GM19351 (cell line): Measurements from ENCODE around the gene SUB1.
"Not testable (repeated sequence)": the region's sequence is repeated elsewhere in the genome, so short reads cannot be mapped to it uniquely, and the experiment has no call there.

ENCODE experiments used
- ATAC-seq: cut with Tn5 transposase; IDR thresholded peaks from one replicate; pipeline ENCODE4 v1.9.1; 2021; ENCODE audit warnings: mild to moderate bottlenecking, moderate library complexity; ENCODE audit not compliant: unreplicated experiment

SUB1 gene

DNA sequence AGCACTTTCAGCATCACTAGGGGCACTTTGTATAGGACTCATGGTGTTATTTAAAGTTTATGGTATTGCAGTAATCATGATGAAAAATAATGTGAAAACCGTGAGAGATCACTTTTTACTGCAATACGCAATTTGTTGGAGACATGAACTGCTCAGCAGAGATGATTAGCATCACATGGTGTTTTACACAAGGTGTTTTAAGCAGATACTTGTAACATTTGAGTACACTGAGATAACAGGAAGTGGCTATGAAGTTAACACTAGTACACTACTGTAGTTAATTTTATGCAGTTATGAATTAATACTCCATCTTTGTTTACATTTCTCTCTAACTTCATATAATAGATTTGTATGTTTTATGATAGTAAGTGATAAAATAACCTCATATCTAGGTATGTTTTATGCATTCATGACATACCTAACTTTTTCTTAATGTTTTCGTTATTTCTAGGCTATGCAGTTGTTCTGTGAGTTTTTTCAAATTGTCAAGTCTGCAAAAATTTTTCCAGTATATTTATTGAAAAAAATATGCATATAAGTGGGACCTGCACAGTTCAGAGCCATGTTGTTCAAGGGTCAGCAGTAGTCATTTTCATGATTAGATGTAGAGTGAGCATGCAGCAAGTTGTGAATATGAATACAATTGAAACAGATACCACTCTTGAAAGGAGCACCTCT is 13.0 kb downstream of the SUB1 start:
- no peak for ATAC-seq

DNA sequence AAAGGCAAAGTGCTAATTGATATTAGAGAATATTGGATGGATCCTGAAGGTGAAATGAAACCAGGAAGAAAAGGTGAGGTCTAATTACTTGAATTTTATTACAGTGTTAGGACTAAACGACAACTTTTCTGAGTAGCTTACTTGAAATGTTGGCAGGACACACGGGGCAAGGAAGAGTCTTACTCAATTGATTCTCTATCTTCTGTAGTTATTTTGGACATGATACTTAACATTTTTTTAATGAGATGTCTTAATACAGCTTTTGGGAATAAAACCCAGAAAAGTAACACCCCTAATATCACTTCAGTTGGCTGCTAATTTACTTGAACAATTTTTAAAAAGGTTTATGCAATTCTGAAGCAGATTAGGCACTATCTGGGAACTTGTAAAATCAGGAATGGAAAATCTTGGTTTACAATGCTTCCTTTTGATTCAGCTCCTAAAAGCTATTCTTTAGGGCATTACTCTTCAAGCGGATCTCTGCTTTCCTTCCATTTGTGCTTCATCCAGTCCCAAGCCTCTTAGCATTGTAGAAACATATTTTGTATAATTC is 13.7 kb downstream of the SUB1 start:
- no peak for ATAC-seq

DNA sequence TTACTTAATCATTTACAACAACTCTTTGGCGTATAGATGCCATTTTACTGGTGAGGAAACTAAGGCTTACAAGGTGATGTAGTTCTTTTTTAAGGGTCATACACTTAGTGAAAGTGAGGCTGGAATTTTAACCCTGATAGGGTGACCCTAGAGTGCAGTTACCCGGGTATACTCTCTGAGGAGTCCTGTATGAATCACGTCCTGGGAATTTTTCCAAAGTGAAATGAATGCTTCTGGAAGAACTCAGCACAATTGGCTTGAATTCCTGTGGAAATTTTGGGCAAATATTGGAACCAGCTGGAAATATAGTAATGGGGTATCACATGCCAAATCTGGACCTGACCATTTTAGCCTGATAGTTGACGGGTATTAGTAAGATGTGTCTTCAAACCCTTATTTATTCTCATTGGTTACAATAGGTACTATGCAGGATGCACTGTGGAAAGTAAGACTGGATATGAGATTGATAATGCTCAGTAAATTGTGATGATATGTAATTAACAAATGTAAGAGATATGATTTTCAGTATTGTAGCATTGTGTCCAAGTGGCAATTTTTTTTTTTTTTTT is 14.8 kb downstream of the SUB1 start:
- ATAC-seq, result no peak

DNA sequence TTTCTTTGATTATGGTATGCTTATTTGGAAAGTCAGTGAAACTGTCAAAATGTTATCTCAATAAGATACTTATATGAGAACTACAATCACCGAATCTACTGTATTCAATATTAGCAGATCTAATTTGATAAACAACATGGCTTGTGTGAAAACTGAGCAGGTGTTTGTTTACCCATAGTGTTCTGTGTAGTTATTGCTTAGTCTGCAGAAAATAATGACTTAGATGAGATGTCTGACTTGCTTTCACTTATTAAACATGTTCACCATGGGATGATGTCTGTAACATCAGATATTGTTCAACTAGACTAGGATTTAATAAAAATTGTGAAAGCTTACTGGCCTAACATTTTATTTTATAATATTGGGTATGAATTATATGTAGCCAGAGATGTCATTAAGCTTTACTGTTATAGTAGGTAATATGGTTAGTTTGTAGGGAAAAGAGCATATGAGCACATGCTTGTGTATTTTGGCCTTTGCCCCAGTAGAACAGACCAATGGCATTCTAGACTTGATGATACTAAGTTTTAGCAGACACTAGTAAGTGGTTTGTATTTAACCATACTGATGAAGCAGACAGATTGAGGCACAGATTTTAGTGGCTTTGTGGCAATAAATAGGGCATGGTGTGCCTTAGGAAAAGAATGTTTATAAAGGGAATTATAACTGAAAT is 16.4 kb downstream of the SUB1 start:
- no peak for ATAC-seq

DNA sequence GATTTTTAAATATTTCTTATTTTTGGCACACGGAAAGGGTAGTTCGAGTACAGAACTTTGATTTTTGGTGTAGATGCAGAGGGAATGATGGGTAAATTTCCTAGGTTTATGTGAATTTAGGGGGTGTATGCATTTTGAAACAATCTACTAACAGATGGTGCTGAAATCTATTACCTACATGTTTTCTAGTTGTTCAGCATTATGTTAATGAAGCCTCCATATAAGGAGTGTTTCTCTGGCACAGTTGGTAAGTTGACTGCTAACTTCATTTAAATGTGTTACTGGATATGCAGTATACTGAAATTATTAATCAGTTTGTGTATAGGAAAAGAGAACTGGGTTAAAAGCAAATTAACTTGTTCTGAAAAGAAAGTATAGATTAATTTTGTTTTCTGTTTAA is 17.5 kb downstream of the SUB1 start:
- no peak for ATAC-seq

DNA sequence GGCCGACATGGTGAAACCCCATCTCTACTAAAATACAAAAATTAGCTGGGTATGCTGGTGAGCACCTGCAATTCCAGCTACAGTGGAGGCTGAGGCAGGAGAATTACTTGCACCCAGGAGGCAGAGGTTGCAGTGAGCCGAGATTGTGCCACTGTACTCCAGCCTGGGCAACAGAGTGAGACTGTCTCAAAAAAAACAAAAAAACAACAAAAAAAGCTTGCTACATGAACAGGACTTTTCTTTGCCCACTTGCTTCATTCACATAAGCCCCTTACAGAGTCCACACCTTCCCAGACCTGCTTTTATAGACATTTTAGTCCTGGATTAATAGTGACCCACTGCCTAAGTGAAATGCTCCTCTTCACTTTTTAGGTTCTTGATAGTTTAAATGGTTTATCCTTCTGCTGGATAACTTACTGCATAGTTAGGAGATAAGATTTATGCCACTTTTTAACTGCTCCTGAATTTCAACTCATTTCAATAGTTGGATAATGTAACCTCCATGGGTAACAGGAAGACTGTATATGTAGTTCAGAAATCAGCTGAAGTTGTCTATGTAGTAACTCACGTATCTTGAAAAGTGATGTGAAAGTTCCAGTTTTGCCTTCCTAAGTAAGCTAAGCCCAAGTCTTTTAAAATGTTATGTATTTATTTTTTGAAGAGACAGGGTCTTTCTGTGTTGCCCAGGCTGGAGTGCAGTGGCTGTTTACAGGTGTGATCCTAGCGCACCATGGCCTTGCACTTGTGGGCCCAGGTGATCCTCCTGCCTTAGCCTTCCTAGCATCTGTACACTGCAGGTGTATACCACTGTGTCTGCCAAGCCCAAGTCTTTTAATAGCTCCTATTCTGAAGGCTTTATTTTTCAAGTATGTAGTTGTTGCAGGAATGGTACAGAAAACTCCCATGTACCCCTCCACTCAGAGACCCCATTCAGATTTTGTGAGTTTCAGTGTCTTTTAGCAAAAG is 19.7 kb downstream of the SUB1 start:
- ATAC-seq, result no peak

DNA sequence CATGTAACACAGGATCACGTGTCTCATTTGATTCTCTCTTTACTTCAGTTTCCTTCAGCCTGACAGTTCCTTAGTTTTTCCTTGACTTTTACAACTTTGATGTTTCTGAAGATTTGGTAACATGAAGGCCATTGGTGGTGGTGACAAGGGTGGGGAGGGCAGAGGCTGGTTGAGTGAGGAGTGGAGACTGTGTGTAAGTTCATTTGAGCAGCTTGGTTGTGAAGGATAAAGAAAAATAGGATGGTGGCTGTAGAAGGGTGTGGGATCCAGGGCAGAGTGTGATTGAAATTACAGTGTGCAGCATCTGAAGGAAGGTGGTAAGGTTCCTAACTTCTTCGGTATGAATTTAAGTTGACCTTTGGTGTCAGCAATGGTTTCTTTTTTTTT is 20.4 kb downstream of the SUB1 start:
- no peak for ATAC-seq

DNA sequence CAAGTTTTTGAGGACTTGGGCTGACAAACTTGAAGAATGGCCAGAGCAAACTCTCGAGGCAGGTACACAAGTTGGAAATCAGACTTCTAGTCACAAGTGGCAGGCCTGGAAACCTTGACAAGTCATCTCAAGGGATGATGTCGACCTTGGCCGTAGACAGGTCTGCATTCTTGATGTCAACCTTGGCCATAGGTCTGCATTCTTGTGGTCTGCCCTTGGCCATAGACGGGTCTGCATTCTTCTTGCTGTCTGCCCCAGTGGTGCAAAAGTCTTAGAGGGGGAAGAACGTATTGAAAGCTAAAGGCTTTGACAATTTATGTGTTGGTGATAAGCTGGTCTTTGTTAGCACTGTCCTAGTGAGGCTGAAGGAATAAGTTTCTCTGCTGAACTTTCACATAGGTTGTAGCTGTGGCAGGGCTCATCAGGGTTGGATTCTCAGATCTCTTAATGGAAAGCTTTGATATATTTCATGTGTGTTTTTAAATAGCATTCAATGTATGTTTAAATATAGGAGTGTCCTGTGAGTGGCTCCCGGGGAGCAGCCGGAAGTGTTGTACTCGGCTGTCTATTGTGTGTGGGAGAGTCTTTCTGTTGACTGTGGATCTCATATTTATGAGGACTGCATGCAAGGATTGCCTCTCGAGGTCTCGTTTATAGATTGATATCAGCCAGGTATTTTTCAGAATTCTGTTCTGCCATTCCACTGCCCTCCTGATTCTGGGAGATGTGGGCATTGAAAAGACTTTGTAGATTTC is 27.0 kb downstream of the SUB1 start:
- no peak for ATAC-seq

DNA sequence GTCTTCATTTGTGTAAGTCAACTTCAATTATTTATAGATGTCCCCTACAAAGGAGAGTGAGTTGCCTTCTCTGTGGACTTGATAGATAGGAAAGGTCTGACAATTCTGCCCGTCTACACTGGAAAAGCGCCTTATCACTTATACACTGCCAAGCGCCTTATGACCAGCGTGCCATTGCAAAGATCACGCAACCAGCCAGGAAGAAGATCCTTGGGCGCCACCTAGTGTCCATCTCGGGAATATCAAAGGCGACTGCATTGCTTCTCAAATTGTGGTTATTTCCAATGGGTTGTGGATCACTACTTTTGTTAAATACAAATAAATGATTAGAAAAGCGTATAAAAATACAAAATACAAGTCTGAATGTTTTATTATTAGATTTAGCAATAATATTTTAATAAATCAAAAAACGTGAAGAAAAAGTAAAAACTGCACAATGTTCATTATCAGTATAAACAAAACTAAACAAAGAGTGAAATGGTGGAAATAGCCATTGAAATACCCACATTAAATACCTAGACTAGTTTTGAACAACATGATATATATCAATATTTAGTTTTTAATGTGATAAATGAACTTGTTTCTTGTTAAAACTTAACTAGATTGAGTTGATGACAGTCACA is 27.8 kb downstream of the SUB1 start:
- peak; percentile 79 for ATAC-seq

DNA sequence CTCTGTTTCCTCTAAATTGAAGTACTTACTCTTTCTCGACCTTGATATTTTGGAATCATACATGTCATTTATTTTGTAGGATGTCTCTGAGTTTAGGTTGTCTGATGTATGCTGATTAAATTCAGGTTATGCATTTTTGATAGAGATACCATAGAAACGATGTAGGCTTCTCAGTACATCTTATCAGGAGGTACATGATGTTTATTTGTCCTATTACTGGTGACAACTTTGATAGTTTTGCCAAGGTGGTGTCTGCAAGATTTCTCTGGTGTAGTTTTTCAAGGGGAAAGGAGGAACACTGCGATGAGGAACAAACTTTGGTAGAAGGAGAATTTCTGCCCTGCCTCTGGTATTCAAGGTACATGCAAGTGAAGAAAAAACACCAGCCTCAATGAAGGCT is 29.9 kb downstream of the SUB1 start:
- ATAC-seq, result no peak

DNA sequence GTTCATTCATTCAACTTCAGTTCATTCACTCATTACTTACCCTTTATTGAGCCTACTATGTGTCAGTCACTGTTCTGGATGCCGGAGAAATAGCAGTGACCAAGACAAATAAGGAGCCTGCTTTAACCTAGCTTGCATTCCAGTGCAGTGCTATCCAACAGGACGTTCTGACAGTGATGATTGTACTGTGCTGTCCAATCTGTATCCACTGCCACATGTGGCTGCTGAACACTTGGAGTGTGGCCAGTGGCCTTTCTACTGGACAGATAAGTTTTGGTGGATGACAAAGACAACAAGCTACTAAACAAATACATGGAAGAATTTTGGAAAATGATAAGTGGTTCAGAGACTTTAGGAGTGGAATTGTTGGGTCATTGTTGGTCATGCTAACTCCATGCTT is 33.6 kb downstream of the SUB1 start:
- ATAC-seq, result no peak

DNA sequence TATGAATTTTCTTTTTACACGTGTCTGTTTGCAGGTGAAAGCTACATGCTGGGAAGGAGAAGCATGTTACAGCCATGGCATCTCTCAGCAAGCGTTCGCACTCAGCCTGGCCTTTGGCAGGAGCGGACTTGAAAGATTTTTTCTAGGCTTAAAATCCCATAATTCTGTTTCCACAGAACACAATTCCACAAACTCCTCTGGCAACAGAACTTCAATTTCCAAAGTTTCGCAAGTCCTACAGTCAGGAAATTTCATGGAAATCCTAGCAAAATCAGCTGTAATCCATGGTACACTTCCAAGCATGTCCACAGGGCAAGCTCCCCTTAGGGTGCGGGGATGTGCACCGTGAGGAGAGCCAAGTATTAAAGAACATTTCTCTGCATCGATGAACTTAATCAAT is 35.9 kb downstream of the SUB1 start:
- ATAC-seq, result no peak

DNA sequence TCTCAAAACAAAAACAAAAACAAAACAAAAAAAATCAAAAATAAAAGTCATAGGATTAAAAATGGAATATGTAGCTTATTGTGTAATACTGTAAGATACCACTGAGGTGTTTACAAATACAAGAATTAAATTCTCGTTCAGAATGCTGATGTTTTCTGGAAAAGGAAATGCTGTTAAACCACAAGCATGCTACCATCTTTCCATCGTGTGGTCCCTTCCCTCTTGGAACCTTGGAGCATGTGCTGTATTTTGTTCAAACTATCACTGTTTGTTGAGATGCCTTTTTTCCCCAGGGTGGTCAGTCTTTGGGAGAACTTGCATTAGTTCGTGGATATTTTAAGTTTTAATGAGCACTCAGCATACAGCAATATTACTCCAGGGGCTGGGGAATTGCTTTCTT is 39.7 kb downstream of the SUB1 start:
- no peak for ATAC-seq

DNA sequence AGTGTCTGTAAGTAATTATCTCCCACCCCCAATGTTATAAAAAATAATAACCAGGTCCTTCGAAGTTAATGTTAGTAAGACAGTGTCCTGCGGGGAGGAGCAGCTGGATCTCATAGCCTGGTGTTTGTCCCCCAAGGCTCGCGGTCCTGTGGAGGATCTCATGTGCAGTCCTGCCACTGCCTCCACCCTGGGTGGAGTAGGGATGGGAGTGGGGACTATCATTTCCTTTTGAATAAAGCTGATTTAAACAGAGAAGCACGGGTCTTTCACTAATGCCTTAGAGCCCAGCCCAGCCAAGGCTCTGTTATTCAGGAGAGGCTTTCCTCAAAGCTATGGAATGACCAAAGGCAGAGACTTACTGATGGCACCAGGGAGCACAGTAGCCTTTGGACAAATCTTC is 40.2 kb downstream of the SUB1 start:
- no peak for ATAC-seq

DNA sequence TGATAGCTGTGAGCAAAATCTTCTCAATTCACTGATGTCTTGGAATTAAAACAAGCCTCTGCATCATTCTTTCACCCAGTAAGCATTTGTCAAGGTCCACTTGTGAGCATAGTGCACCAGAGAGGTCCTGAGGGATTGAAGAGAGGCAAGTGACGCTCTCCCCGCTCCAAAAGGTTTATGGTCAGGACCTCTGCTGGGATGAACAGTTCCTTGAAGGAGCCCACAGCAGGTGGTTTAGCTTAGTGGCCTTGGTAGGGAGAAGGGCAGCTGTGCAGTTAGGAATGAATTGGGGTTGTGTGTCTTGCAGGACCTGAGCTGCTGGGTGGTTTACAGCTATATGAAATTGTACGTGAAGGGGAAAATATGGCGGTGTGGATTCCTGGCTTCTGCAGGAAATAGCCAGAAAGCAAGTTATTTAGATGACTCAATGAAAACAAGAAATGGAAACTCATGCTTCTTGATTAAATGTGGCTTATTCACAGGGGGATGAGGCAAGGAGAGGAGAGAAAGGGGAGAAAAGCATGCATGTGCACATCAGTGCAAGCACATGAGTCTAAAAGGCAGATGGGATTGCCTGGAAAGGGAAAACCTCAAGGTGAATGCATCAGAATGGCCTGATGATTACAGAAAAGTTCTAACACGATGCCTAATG is 42.0 kb downstream of the SUB1 start:
- ATAC-seq, result no peak

DNA sequence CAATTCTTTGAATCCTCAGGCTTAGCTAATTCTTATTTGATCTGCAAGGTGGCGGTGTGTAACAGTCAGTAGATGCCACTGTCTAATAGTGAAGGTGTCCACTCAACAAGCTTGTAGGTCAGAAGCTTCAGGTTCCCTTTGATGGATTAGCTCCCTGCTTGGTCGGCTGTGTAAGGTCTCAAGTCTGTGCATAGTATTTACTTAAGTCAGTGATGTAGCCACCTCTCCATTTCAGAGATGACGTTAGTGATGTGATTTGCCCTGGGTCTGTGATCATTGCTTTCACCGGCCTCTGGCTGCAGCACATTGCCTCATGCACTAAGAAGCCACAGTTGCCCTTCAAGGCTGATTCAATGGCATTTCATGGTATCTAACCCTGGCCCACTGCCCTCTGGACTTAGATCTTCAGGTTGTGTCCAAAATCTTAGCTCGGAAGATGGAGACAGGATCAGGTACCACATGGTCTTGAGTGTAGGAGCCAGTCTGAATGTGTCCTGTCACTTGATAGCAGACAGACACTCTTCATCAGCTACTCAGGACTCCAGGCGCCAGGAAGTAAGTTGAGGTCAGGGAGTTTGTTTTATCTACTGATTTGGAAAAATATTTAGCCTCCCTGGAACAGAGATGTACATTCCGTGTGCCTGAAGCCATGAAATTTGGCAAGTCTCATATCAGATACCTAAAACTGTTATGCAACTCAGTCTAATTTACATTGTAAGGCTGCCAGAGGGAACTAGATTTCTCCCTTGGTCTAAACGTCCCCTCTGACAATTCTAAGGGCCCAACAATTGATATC is 42.9 kb downstream of the SUB1 start:
- no peak for ATAC-seq

DNA sequence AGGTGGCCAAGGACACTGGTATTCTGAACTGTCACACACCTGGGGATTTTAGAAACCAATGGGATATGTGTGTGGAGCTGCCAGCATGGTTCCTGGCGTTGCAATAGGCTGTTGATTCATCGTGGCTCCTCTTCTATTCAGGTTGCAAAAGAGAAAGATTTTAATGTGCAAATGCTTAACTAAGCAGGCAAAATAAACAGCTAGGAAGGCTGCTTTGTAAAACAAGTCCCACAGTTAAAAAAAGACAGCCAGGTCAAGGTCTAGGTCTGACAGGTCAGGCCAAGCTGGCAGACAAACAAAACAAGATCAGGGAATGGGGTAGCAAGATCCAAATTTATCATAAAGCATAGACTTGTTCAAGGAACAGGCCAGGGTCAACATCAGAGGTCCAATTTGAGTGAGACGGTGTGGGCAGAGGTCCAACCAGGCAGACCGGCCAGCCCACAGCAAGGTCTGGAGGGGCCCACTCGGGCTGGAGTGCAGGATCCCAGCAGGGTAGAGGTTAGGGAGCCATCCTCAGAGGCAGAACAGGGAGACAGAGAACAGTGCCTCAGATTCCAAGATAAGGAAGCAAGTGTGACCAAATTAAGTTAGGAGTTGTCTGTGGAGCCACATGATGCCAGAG is 45.6 kb downstream of the SUB1 start:
- no peak for ATAC-seq

DNA sequence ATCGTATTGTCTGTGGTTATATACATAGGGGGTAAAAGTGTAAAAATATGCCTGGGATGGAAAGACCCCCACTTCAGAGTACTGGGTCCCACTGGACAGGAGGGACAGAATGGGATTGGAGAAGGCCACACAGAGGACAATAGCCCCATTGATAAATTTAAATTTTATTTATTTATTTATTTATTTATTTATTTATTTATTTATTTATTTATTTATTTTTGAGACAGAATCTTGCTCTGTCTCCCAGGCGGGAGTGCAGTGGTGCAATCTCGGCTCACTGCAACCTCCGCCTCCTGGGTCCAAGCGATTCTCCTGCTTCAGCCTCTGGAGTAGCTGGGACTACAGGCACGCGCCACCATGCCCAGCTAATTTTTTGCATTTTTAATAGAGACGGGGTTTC is 47.7 kb downstream of the SUB1 start:
- ATAC-seq, result not testable (repeated sequence)
